SU-DHL-6 (cell line): ENCODE measurements around the gene AMER3.

Source experiments
- H2AFZ ChIP-seq: fragments of 200-600 bp; sonication (generic); 2 replicates; pipeline ENCODE4 v1.6.1; 2014; ENCODE audit warnings: low read depth, mild to moderate bottlenecking, moderate library complexity, mixed read lengths, antibody characterized with exemption, low read length; ENCODE audit not compliant: severe bottlenecking
- H3F3A ChIP-seq: fragments of 200-600 bp; shearing (Covaris generic); 2 replicates; pipeline ENCODE4 v1.6.0; 2016; ENCODE audit warnings: antibody characterized with exemption, mild to moderate bottlenecking; ENCODE audit not compliant: insufficient read depth
- H3K27ac ChIP-seq: fragments of 200-600 bp; sonication (generic); 2 replicates; pipeline ENCODE4 v1.5.1; 2016; ENCODE audit warnings: low read depth, mild to moderate bottlenecking, low read length, moderate library complexity, mixed read lengths
- H3K27me3 ChIP-seq: fragments of 200-600 bp; sonication (generic), shearing (Covaris generic); 2 replicates; pipeline ENCODE4 v1.6.0; 2014; ENCODE audit warnings: mild to moderate bottlenecking, low read length
- H3K36me3 ChIP-seq: fragments of 200-600 bp; sonication (generic); 2 replicates; pipeline ENCODE4 v1.6.1; 2014; ENCODE audit warnings: mild to moderate bottlenecking, low read length, mixed read lengths
- H3K4me2 ChIP-seq: fragments of 300-600, 200-600 bp; shearing (Covaris generic), sonication (generic); 2 replicates; pipeline ENCODE4 v1.6.0; 2014; ENCODE audit warnings: low read length, low read depth, mild to moderate bottlenecking; ENCODE audit not compliant: poor library complexity, severe bottlenecking
- H3K4me3 ChIP-seq: fragments of 200-600 bp; sonication (generic); 2 replicates; pipeline ENCODE4 v1.5.1; 2014; ENCODE audit warnings: antibody characterized with exemption, low read length, mild to moderate bottlenecking, mixed read lengths; ENCODE audit not compliant: insufficient read depth, poor library complexity, severe bottlenecking
- H3K79me2 ChIP-seq: fragments of 200-600 bp; sonication (generic); 2 replicates; pipeline ENCODE4 v1.6.1; 2014; ENCODE audit warnings: mild to moderate bottlenecking, low read length, moderate library complexity; ENCODE audit not compliant: insufficient read depth
- H3K9ac ChIP-seq: fragments of 200-600 bp; sonication (generic); 2 replicates; pipeline ENCODE4 v1.7.0; 2014; ENCODE audit warnings: mild to moderate bottlenecking, low read length
- H3K9me2 ChIP-seq: fragments of 200-600 bp; sonication (generic); replicated peaks from 2 replicates; pipeline ENCODE4 v1.6.1; 2014; ENCODE audit warnings: low read length; ENCODE audit not compliant: insufficient read depth
- H3K9me3 ChIP-seq: fragments of 200-600 bp; sonication (generic); 2 replicates; pipeline ENCODE4 v1.6.1; 2014; ENCODE audit warnings: low read length, mixed read lengths; ENCODE audit not compliant: insufficient read depth
- H4K20me1 ChIP-seq: fragments of 200-600 bp; sonication (generic); 2 replicates; pipeline ENCODE4 v1.6.1; 2014; ENCODE audit warnings: low read depth, mild to moderate bottlenecking, antibody characterized with exemption, low read length, moderate library complexity, mixed read lengths
- EZH2phosphoT487 ChIP-seq: fragments of 200-600 bp; sonication (generic), shearing (Covaris generic); conservative IDR thresholded peaks from 2 replicates; pipeline ENCODE4 v1.6.1; 2018; ENCODE audit warnings: mild to moderate bottlenecking, antibody characterized with exemption, low read length, moderate library complexity, mixed read lengths
- TF ChIP-seq, protein P1 (sequence below): fragments of 200-600 bp; sonication (generic); IDR thresholded peaks from one replicate; pipeline ENCODE4 v1.5.1; 2017; ENCODE audit warnings: antibody characterized with exemption, mild to moderate bottlenecking, low read length, moderate library complexity; ENCODE audit not compliant: insufficient read depth, poor library complexity, severe bottlenecking

Gene AMER3

DNA sequence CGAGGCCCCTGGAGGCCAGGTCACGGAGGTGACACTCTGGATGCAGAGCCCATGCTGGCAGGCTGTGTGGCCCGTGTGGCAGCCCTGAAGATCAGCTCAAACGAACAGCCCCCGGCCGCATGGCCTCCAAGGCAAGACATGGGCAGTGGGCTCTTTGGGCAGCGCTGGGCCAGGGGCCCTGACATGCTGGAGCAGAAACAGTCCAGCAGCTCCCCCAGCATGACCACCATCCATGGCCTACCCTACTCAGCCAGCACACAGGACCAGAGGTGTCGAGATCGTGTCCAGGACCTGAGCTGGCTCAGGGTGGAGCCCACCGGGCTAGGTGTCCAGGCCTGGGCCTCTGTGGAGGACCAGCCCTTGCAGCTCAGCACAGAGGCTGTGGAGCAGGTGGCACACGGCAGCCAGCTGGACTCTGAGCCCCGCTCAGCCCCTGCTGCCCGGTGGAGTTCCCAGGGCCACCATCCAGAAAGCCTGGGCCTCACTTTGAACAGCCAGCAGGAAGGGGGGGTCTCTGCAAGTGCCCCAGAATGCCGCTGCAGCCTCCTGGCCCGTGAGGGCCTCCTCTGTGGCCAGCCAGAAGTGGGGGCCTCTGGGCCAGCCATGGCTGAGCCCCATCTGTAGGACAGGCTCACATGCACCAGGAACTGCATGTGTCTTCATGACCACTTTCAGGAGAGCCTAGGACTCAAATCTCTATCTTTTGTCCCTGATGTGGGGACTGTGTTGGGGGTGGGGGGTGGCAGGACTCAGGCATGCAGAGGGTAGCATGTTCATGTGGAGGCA lies 8.9 kb downstream of the AMER3 start:
- no peak overlapping the region for H3K9ac ChIP-seq
- no peaks in the 10 kb centered on the region for H3K36me3 ChIP-seq
- no peaks in the 10 kb centered on the region for H3K9me2 ChIP-seq
- no peak overlapping the region for H3K4me3 ChIP-seq
- no peaks in the 10 kb centered on the region for H3F3A ChIP-seq
- no peak overlapping the region for H2AFZ ChIP-seq
- H3K4me2 ChIP-seq: no peak overlapping the region
- no peak overlapping the region for H3K27ac ChIP-seq
- H3K79me2 ChIP-seq: no peaks in the 10 kb centered on the region
- no peaks in the 10 kb centered on the region for H3K9me3 ChIP-seq
- TF ChIP-seq, protein P1, sequence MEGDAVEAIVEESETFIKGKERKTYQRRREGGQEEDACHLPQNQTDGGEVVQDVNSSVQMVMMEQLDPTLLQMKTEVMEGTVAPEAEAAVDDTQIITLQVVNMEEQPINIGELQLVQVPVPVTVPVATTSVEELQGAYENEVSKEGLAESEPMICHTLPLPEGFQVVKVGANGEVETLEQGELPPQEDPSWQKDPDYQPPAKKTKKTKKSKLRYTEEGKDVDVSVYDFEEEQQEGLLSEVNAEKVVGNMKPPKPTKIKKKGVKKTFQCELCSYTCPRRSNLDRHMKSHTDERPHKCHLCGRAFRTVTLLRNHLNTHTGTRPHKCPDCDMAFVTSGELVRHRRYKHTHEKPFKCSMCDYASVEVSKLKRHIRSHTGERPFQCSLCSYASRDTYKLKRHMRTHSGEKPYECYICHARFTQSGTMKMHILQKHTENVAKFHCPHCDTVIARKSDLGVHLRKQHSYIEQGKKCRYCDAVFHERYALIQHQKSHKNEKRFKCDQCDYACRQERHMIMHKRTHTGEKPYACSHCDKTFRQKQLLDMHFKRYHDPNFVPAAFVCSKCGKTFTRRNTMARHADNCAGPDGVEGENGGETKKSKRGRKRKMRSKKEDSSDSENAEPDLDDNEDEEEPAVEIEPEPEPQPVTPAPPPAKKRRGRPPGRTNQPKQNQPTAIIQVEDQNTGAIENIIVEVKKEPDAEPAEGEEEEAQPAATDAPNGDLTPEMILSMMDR: no peak
- no peak for TF ChIP-seq EZH2phosphoT487
- H3K27me3 ChIP-seq: no peaks in the 10 kb centered on the region
- no peaks in the 10 kb centered on the region for H4K20me1 ChIP-seq

DNA sequence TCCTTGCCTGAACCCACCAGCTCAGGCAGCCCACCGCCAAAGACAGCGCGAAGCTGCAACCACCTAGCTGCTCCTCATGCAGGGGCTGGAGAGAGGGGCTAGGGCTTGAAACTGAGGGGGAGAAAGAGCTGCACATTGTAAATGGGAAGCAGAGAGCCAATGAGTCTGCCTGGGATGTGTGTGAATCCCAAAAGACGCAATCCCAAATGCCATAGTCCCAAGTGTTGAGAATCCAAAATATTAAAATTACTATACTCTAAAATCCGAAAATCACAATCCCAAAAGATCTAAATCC lies 9.4 kb downstream of the AMER3 start:
- no peak overlapping the region for H3K9ac ChIP-seq
- no peak overlapping the region for H3K27ac ChIP-seq
- no peak for TF ChIP-seq EZH2phosphoT487
- TF ChIP-seq, protein P1: no peak
- no peak overlapping the region for H2AFZ ChIP-seq
- H3K79me2 ChIP-seq: no peaks in the 10 kb centered on the region
- no peaks in the 10 kb centered on the region for H3F3A ChIP-seq
- H3K4me2 ChIP-seq: no peak overlapping the region
- H4K20me1 ChIP-seq: no peaks in the 10 kb centered on the region
- no peaks in the 10 kb centered on the region for H3K27me3 ChIP-seq
- H3K9me3 ChIP-seq: no peaks in the 10 kb centered on the region
- no peaks in the 10 kb centered on the region for H3K36me3 ChIP-seq
- H3K9me2 ChIP-seq: no peaks in the 10 kb centered on the region
- no peak overlapping the region for H3K4me3 ChIP-seq

DNA sequence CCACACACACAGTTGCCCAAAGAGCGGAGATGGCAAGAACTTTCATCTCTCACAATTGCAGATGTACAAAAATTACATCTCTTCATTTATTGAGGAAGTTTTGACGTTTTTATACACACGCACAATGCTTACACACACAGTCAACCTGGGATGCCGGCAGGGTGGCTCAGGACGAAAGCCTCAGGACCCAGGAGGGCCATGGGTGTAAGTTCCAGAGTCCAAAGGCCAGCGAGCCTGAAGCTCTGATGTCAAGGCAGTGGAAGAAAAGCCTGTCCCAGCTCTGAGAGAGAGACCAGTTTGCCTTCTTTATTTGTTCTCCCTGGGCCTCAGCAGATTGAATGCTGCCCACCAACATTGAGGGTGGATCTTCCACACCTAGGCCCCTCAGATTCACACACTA lies 10.1 kb downstream of the AMER3 start:
- no peak overlapping the region for H3K9ac ChIP-seq
- H4K20me1 ChIP-seq: no peaks in the 10 kb centered on the region
- TF ChIP-seq, protein P1: no peak
- TF ChIP-seq EZH2phosphoT487: no peak
- H3K27ac ChIP-seq: no peak overlapping the region
- H3K4me3 ChIP-seq: no peak overlapping the region
- H2AFZ ChIP-seq: no peak overlapping the region
- H3K9me2 ChIP-seq: no peaks in the 10 kb centered on the region
- H3F3A ChIP-seq: no peaks in the 10 kb centered on the region
- no peaks in the 10 kb centered on the region for H3K36me3 ChIP-seq
- H3K9me3 ChIP-seq: no peaks in the 10 kb centered on the region
- H3K79me2 ChIP-seq: no peaks in the 10 kb centered on the region
- H3K4me2 ChIP-seq: no peak overlapping the region
- no peaks in the 10 kb centered on the region for H3K27me3 ChIP-seq
